Measurements from ENCODE around the gene TNNT2.

- TF ChIP-seq POLR2A (IDR thresholded peaks at IDR 0.05; ENCODE audit: low read depth, low read length) = no peak
- no peak for TF ChIP-seq POLR2AphosphoS5 (IDR thresholded peaks at IDR 0.05; ENCODE audit: low read depth, low read length)
Observed at GRCh38 chr1:201341377-201341776, 36.1 kb downstream of the TNNT2 start.
